ENCODE data around the gene RAB22A. TPM values are rescaled to one million over a fixed set of nuclear protein-coding genes. Genes with fewer than 3 reads are reported as not detected.

RAB22A gene
- total and polyA plus RNA-seq, 2 donors, result 7.3 to 9.5 TPM

- no peaks in the 10 kb centered on the region for H3K9me3 ChIP-seq (ENCODE audit: control insufficient read depth in 2 of 2, insufficient read depth in 1 of 2, low read length in 1 of 2)
- DNase-seq (ENCODE audit: low read depth in 6 of 9, low spot score in 9 of 9), result no peak
- WGBS, result 94% methylated on average over 13 of the region's 13 CpGs
These were observed 14.7 kb upstream of the RAB22A start for GRCh38 chr20:58294497-58295455.

GRCh38 chr20:58296051-58296837 lies 13.3 kb upstream of the RAB22A start:
- H3K36me3 ChIP-seq (ENCODE audit: control insufficient read depth in 2 of 2, insufficient read depth in 2 of 2, low read length in 1 of 2), result no peaks in the 10 kb centered on the region
- no peaks in the 10 kb centered on the region for H3K4me1 ChIP-seq (ENCODE audit: control insufficient read depth in 2 of 2, insufficient read depth in 2 of 2, low read length in 2 of 2)
- H3K27me3 ChIP-seq (ENCODE audit: control insufficient read depth in 2 of 2, insufficient read depth in 1 of 2, low read length in 1 of 2), result no peaks in the 10 kb centered on the region
- H3K4me3 ChIP-seq (ENCODE audit: low read length in 2 of 2), result no peak overlapping the region
- WGBS, result 94% methylated on average over 7 of the region's 7 CpGs
- DNase-seq (ENCODE audit: low read depth in 6 of 9, low spot score in 9 of 9), result no peak
- no peaks in the 10 kb centered on the region for H3K9me3 ChIP-seq (ENCODE audit: control insufficient read depth in 2 of 2, insufficient read depth in 1 of 2, low read length in 1 of 2)
- H3K27ac ChIP-seq (ENCODE audit: low read depth in 1 of 2, low read length in 1 of 2), result no peak overlapping the region

More at GRCh38 chr20:58294497-58295455, 14.7 kb upstream of the RAB22A start:
- H3K27ac ChIP-seq (ENCODE audit: low read depth in 1 of 2, low read length in 1 of 2), result no peak overlapping the region
- no peaks in the 10 kb centered on the region for H3K4me1 ChIP-seq (ENCODE audit: control insufficient read depth in 2 of 2, insufficient read depth in 2 of 2, low read length in 2 of 2)
- H3K27me3 ChIP-seq (ENCODE audit: control insufficient read depth in 2 of 2, insufficient read depth in 1 of 2, low read length in 1 of 2), result no peaks in the 10 kb centered on the region
- no peak overlapping the region for H3K4me3 ChIP-seq (ENCODE audit: low read length in 2 of 2)
- no peaks in the 10 kb centered on the region for H3K36me3 ChIP-seq (ENCODE audit: control insufficient read depth in 2 of 2, insufficient read depth in 2 of 2, low read length in 1 of 2)

- Histone ChIP-seq H3K4me1 (ENCODE audit: control insufficient read depth in 2 of 2, insufficient read depth in 2 of 2, low read length in 2 of 2) (no peaks in the 10 kb centered on the region), H3K27ac (ENCODE audit: low read depth in 1 of 2, low read length in 1 of 2) (no peak overlapping the region), H3K4me3 (ENCODE audit: low read length in 2 of 2) (no peak overlapping the region), H3K9me3 (ENCODE audit: control insufficient read depth in 2 of 2, insufficient read depth in 1 of 2, low read length in 1 of 2) (no peaks in the 10 kb centered on the region), H3K27me3 (ENCODE audit: control insufficient read depth in 2 of 2, insufficient read depth in 1 of 2, low read length in 1 of 2) (no peaks in the 10 kb centered on the region), H3K36me3 (ENCODE audit: control insufficient read depth in 2 of 2, insufficient read depth in 2 of 2, low read length in 1 of 2) (no peaks in the 10 kb centered on the region)
- WGBS, result 75% methylated on average over 2 of the region's 2 CpGs
- DNase-seq (ENCODE audit: low read depth in 6 of 9, low spot score in 9 of 9), result no peak
These were observed 12.1 kb upstream of the RAB22A start for GRCh38 chr20:58297394-58297793.

GRCh38 chr20:58300321-58300720 lies 9.2 kb upstream of the RAB22A start:
- Histone ChIP-seq H3K27me3 (ENCODE audit: control insufficient read depth in 2 of 2, insufficient read depth in 1 of 2, low read length in 1 of 2) (no peaks in the 10 kb centered on the region), H3K27ac (ENCODE audit: low read depth in 1 of 2, low read length in 1 of 2) (no peak overlapping the region), H3K4me3 (ENCODE audit: low read length in 2 of 2) (no peak overlapping the region), H3K36me3 (ENCODE audit: control insufficient read depth in 2 of 2, insufficient read depth in 2 of 2, low read length in 1 of 2) (no peaks in the 10 kb centered on the region), H3K4me1 (ENCODE audit: control insufficient read depth in 2 of 2, insufficient read depth in 2 of 2, low read length in 2 of 2) (no peaks in the 10 kb centered on the region), H3K9me3 (ENCODE audit: control insufficient read depth in 2 of 2, insufficient read depth in 1 of 2, low read length in 1 of 2) (no peaks in the 10 kb centered on the region)
- no peak for DNase-seq (ENCODE audit: low read depth in 6 of 9, low spot score in 9 of 9)
- 99% methylated on average over 5 of the region's 5 CpGs for WGBS

GRCh38 chr20:58303547-58303946 lies 6.0 kb upstream of the RAB22A start:
- no peak for DNase-seq (ENCODE audit: low read depth in 6 of 9, low spot score in 9 of 9)
- H3K27ac ChIP-seq (ENCODE audit: low read depth in 1 of 2, low read length in 1 of 2), result no peak overlapping the region
- no peaks in the 10 kb centered on the region for H3K36me3 ChIP-seq (ENCODE audit: control insufficient read depth in 2 of 2, insufficient read depth in 2 of 2, low read length in 1 of 2)
- H3K4me3 ChIP-seq (ENCODE audit: low read length in 2 of 2), result no peak overlapping the region
- H3K9me3 ChIP-seq (ENCODE audit: control insufficient read depth in 2 of 2, insufficient read depth in 1 of 2, low read length in 1 of 2), result no peaks in the 10 kb centered on the region
- H3K27me3 ChIP-seq (ENCODE audit: control insufficient read depth in 2 of 2, insufficient read depth in 1 of 2, low read length in 1 of 2), result no peaks in the 10 kb centered on the region
- WGBS, result 100% methylated on average over 1 of the region's 1 CpG
- H3K4me1 ChIP-seq (ENCODE audit: control insufficient read depth in 2 of 2, insufficient read depth in 2 of 2, low read length in 2 of 2), result peaks cover 9 to 12% of the 10 kb centered on the region in 2 donors

- Histone ChIP-seq H3K4me1 (ENCODE audit: control insufficient read depth in 2 of 2, insufficient read depth in 2 of 2, low read length in 2 of 2) (peaks cover 9 to 14% of the 10 kb centered on the region in 2 donors), H3K27ac (ENCODE audit: low read depth in 1 of 2, low read length in 1 of 2) (no peak overlapping the region), H3K27me3 (ENCODE audit: control insufficient read depth in 2 of 2, insufficient read depth in 1 of 2, low read length in 1 of 2) (no peaks in the 10 kb centered on the region), H3K9me3 (ENCODE audit: control insufficient read depth in 2 of 2, insufficient read depth in 1 of 2, low read length in 1 of 2) (no peaks in the 10 kb centered on the region), H3K4me3 (ENCODE audit: low read length in 2 of 2) (no peak overlapping the region), H3K36me3 (ENCODE audit: control insufficient read depth in 2 of 2, insufficient read depth in 2 of 2, low read length in 1 of 2) (no peaks in the 10 kb centered on the region)
- WGBS, result 100% methylated on average over 1 of the region's 1 CpG
- DNase-seq (ENCODE audit: low read depth in 6 of 9, low spot score in 9 of 9), result no peak
These were observed 4.5 kb upstream of the RAB22A start for GRCh38 chr20:58305061-58305460.

GRCh38 chr20:58306421-58307261 lies 2.9 kb upstream of the RAB22A start:
- WGBS, result 8% methylated on average over 11 of the region's 11 CpGs
- DNase-seq (ENCODE audit: low read depth in 6 of 9, low spot score in 9 of 9), result peak in 5 of 9 donors; percentile 9 to 72 (median 37)
- H3K9me3 ChIP-seq (ENCODE audit: control insufficient read depth in 2 of 2, insufficient read depth in 1 of 2, low read length in 1 of 2), result no peaks in the 10 kb centered on the region
- H3K4me1 ChIP-seq (ENCODE audit: control insufficient read depth in 2 of 2, insufficient read depth in 2 of 2, low read length in 2 of 2), result peaks cover 14 to 17% of the 10 kb centered on the region in 2 donors
- no peaks in the 10 kb centered on the region for H3K36me3 ChIP-seq (ENCODE audit: control insufficient read depth in 2 of 2, insufficient read depth in 2 of 2, low read length in 1 of 2)
- H3K4me3 ChIP-seq (ENCODE audit: low read length in 2 of 2), result peak overlapping the region; percentile 5 to 14
- H3K27ac ChIP-seq (ENCODE audit: low read depth in 1 of 2, low read length in 1 of 2), result peak overlapping the region; percentile 79 to 84
- H3K27me3 ChIP-seq (ENCODE audit: control insufficient read depth in 2 of 2, insufficient read depth in 1 of 2, low read length in 1 of 2), result no peaks in the 10 kb centered on the region

- peaks cover 14 to 17% of the 10 kb centered on the region in 2 donors for H3K4me1 ChIP-seq (ENCODE audit: control insufficient read depth in 2 of 2, insufficient read depth in 2 of 2, low read length in 2 of 2)
- H3K36me3 ChIP-seq (ENCODE audit: control insufficient read depth in 2 of 2, insufficient read depth in 2 of 2, low read length in 1 of 2), result peaks cover 0 to 3% of the 10 kb centered on the region in 2 donors
- H3K27ac ChIP-seq (ENCODE audit: low read depth in 1 of 2, low read length in 1 of 2), result peak overlapping the region; percentile 79 to 84
- H3K27me3 ChIP-seq (ENCODE audit: control insufficient read depth in 2 of 2, insufficient read depth in 1 of 2, low read length in 1 of 2), result no peaks in the 10 kb centered on the region
- WGBS, result 93% methylated on average over 7 of the region's 7 CpGs
- no peaks in the 10 kb centered on the region for H3K9me3 ChIP-seq (ENCODE audit: control insufficient read depth in 2 of 2, insufficient read depth in 1 of 2, low read length in 1 of 2)
- no peak for DNase-seq (ENCODE audit: low read depth in 6 of 9, low spot score in 9 of 9)
- H3K4me3 ChIP-seq (ENCODE audit: low read length in 2 of 2), result peak overlapping the region; percentile 5 to 14
These were observed 2.2 kb upstream of the RAB22A start for GRCh38 chr20:58307270-58307669.

Measured in thymus (tissue), 11 donors.